Mononuclear cell (primary cell): ENCODE measurements around the gene DCAF10. TPM values are rescaled to one million over a fixed set of nuclear protein-coding genes. Genes with fewer than 3 reads are reported as not detected.
"Not testable (repeated sequence)": the region's sequence is repeated elsewhere in the genome, so short reads cannot be mapped to it uniquely, and the experiment has no call there.

ENCODE experiments used
- H3K27me3 ChIP-seq: 2 replicates; pipeline ENCODE4 v1.6.0; 2011; ENCODE audit warnings: low read length, control low read depth; ENCODE audit not compliant: insufficient read depth
- H3K4me1 ChIP-seq: 2 replicates; pipeline ENCODE4 v1.5.1; 2011; ENCODE audit warnings: mild to moderate bottlenecking, low read length, control low read depth; ENCODE audit not compliant: insufficient read depth
- H3K4me3 ChIP-seq: 2 replicates; pipeline ENCODE4 v1.5.1; 2011; ENCODE audit warnings: mild to moderate bottlenecking, low read length, moderate library complexity
- H3K9me3 ChIP-seq: 2 replicates; pipeline ENCODE4 v1.5.1; 2011; ENCODE audit warnings: low read depth, mild to moderate bottlenecking, control low read depth, low read length
- total RNA-seq: library from RNA; depleted of rRNA; stranded (reverse); fragments of >200 nt; gene quantifications from one replicate; pipeline ENCODE4 v1.2.3, GENCODE V29; 2012

DCAF10 gene
- total RNA-seq, 1 donor: 8.8 TPM

GRCh38 chr9:37818849-37819248 is 18.3 kb downstream of the DCAF10 start:
- Histone ChIP-seq H3K9me3 (no peaks in the 10 kb centered on the region), H3K4me3 (no peak overlapping the region), H3K4me1 (no peaks in the 10 kb centered on the region), H3K27me3 (no peaks in the 10 kb centered on the region)

GRCh38 chr9:37820142-37820541 is 19.5 kb downstream of the DCAF10 start:
- Histone ChIP-seq H3K9me3 (no peaks in the 10 kb centered on the region), H3K27me3 (no peaks in the 10 kb centered on the region), H3K4me1 (no peaks in the 10 kb centered on the region), H3K4me3 (no peak overlapping the region)

DNA sequence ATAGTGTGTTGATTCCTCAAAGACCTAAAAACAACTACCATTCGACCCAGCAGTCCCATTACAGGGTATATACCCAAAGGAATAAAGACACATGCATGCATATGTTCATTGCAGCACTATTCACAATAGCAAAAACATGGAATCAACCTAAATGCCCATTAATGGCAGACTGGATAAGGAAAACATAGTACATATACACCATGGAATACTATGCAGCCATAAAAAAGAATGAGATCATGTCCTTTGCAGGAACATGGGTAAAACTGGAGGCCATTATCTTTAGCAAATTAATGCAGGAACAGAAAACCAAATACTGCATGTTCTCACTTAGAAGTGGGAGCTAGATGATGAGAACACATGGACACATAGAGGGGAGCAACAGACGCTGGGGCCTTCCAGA is 24.6 kb downstream of the DCAF10 start:
- H3K9me3 ChIP-seq, H3K27me3 ChIP-seq, H3K4me3 ChIP-seq, H3K4me1 ChIP-seq: not testable (repeated sequence)

GRCh38 chr9:37827483-37828165 is 27.0 kb downstream of the DCAF10 start:
- no peak overlapping the region for H3K4me3 ChIP-seq
- H3K4me1 ChIP-seq: no peaks in the 10 kb centered on the region
- no peaks in the 10 kb centered on the region for H3K27me3 ChIP-seq
- H3K9me3 ChIP-seq: no peaks in the 10 kb centered on the region

- Histone ChIP-seq H3K27me3 (no peaks in the 10 kb centered on the region), H3K4me1 (no peaks in the 10 kb centered on the region), H3K4me3 (no peak overlapping the region), H3K9me3 (no peaks in the 10 kb centered on the region)
Observed at GRCh38 chr9:37835821-37836220, 35.2 kb downstream of the DCAF10 start.

- no peaks in the 10 kb centered on the region for H3K27me3 ChIP-seq
- H3K9me3 ChIP-seq: no peaks in the 10 kb centered on the region
- no peaks in the 10 kb centered on the region for H3K4me1 ChIP-seq
- H3K4me3 ChIP-seq: no peak overlapping the region
Observed at GRCh38 chr9:37836386-37836785, 35.8 kb downstream of the DCAF10 start.

DNA sequence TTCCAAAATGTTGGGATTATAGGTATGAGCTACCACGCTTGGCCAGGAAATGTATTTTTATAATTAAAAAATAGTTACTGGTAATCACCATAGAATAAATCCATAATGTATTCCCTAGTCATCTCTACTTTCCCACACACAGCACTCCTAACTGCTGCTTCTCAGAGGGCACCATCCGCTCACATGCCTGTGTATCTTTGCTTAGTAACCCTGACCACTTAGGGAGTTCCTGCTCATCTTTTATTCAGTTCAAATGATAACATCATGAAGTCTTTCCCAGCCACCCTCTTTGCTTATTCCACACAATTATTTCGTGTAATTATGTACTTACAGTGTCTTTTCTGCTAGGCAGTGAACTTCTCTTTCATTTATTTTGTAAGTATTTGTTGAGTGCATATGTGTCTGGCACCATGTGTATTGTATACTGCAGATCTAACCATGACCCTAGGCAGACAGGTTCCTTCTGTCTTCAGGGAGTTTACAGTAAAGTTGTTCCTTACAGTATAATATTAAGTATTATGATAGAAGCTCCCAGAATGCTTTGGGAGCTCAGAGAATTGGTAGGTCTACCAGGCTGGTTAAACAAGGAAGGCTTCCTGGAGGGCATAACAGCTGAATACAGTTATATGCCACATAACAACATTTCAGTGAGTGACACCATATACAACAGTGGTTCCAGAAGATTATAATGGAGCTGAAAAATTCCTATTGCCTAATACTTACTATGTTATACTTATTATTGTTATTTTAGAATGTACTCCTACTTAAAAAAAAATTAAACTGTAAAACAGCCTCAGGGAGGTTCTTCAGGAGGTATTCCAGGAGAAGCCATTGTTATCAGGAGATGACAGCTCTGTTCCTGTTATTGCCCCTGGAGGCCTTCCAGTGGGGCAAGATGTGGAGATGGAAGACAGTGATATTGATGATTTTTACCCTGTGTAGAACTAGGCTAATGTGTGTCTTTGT is 39.2 kb downstream of the DCAF10 start:
- Histone ChIP-seq H3K4me1 (no peaks in the 10 kb centered on the region), H3K27me3 (no peaks in the 10 kb centered on the region), H3K9me3 (no peaks in the 10 kb centered on the region), H3K4me3 (no peak overlapping the region)

DNA sequence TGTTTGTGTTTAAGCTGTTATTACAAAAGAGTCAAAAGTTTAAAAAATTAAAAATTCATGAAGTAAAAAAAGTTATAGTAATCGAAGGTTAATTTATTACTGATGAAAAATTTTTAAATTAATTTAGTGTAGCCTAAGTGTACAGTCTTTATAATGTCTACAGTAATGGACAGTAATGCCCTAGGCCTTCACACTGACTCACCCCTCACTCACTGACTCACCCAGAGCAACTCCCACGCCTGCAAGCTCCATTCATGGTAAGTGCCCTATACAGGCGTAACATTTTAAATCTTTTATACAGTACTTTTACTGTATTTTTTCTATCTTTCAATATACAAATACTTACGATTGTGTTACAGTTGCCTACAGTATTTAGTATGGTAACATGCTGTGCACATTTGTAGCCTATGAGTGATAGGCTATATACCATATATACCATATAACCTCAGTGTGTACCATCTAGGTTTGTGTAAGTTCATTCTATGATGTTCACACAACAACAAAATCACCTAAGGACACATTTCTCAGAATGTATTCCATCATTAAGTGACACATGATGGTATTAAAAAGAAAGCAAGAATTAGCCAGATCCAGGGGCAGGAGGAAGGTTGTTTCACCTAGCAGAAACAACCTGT is 40.1 kb downstream of the DCAF10 start:
- H3K27me3 ChIP-seq: no peaks in the 10 kb centered on the region
- H3K4me3 ChIP-seq: no peak overlapping the region
- H3K9me3 ChIP-seq: no peaks in the 10 kb centered on the region
- no peaks in the 10 kb centered on the region for H3K4me1 ChIP-seq

DNA sequence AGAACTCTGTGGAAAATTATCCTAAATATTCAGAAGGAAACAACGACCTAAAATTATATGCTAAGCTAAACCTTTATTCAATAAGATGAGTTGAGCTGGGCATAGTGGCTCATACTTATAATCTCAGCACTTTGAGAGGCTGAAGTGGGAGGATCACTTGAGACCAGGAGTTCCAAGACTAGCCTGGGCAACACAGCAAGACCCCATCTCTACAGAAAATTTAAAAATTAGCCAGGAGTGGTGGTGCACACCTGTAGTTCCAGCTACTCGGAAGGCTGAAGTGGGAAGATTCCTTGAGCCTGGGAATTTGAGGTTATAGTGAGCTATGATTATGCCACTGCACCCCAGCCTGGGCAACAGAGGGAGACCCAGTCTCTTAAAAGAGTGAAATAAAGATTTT is 51.6 kb downstream of the DCAF10 start:
- no peaks in the 10 kb centered on the region for H3K9me3 ChIP-seq
- H3K4me1 ChIP-seq: no peaks in the 10 kb centered on the region
- H3K4me3 ChIP-seq: no peak overlapping the region
- no peaks in the 10 kb centered on the region for H3K27me3 ChIP-seq

GRCh38 chr9:37856551-37856950 is 56.0 kb downstream of the DCAF10 start:
- Histone ChIP-seq H3K4me3 (no peak overlapping the region), H3K27me3 (no peaks in the 10 kb centered on the region), H3K9me3 (no peaks in the 10 kb centered on the region), H3K4me1 (no peaks in the 10 kb centered on the region)

DNA sequence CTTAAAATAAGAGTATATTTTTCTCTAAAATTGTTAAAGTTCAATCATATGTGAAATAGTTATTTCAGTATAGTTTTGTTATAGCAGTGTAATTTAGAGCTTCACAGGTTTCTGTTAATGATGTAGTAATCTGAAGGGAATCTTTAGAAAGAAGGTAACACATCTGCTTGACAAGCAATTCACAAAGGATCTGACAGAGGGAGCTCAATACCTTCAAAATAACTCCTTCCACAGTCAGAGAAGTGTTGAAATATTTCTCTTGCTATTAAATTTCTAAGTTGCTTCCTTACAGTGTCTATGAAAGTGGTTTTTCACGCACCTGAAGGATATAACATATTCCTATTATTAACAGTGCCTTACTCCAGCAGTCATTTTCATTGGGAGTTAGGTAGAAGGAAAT is 58.4 kb downstream of the DCAF10 start:
- no peaks in the 10 kb centered on the region for H3K9me3 ChIP-seq
- H3K4me3 ChIP-seq: no peak overlapping the region
- no peaks in the 10 kb centered on the region for H3K4me1 ChIP-seq
- H3K27me3 ChIP-seq: no peaks in the 10 kb centered on the region

- Histone ChIP-seq H3K27me3 (no peaks in the 10 kb centered on the region), H3K4me1 (no peaks in the 10 kb centered on the region), H3K4me3 (no peak overlapping the region), H3K9me3 (no peaks in the 10 kb centered on the region)
Observed at GRCh38 chr9:37862530-37862929, 61.9 kb downstream of the DCAF10 start.

DNA sequence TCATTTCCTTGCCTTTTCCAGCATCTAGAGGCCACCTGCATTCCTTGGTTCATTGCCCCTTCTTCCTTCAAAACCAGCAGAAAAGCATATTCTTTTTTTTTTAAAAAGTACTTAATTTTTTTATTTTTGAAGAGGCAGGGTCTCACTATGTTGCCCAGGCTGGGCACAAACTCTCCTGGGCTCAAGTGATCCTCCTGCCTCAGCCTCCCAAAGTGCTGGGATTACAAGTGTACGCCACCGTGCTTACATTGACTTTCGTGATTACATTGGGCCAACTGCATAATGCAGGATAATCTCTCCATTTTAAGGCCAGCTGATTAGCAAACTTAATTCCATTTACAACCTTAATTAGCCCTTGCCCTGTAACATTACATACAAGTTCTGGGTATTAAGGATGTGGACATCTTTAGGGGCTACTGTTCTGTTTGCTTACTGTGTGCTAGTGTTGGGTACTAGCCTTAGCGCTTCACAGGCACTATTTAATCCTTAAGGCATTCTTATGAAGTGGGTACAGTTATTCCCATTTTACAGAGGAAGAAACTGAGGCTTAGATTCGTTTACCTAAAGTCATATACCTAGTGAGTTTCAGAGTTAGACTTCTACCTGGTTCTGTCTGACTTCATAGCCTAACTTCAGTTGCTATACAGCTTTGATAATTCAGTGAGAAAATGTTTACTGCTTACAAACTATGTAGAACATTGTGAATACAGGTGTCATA is 69.6 kb downstream of the DCAF10 start:
- H3K27me3 ChIP-seq: no peaks in the 10 kb centered on the region
- no peak overlapping the region for H3K4me3 ChIP-seq
- H3K4me1 ChIP-seq: no peaks in the 10 kb centered on the region
- H3K9me3 ChIP-seq: no peaks in the 10 kb centered on the region

DNA sequence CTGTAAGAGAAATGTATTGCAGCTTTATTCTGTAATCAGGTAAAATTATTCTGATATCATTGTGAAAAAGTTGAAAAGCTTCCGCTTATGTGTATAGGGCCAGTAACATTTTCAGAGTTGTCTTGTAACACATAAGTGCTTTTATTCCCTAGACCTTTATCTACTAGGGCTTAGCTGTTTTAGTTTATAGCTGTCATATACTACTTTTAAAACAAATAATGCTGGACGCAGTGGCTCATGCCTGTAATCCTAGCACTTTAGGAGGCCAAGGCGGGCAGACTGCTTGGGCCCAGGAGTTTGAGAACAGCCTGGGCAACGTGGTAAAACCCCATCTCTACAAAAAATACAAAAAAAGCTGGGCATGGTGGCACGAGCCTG is 70.2 kb downstream of the DCAF10 start:
- H3K27me3 ChIP-seq: no peaks in the 10 kb centered on the region
- no peaks in the 10 kb centered on the region for H3K9me3 ChIP-seq
- no peaks in the 10 kb centered on the region for H3K4me1 ChIP-seq
- no peak overlapping the region for H3K4me3 ChIP-seq

- Histone ChIP-seq H3K4me3 (no peak overlapping the region), H3K4me1 (no peaks in the 10 kb centered on the region), H3K9me3 (no peaks in the 10 kb centered on the region), H3K27me3 (no peaks in the 10 kb centered on the region)
Observed at GRCh38 chr9:37873955-37874354, 73.4 kb downstream of the DCAF10 start.
